ENCODE results near the gene HOXC4.

DNA sequence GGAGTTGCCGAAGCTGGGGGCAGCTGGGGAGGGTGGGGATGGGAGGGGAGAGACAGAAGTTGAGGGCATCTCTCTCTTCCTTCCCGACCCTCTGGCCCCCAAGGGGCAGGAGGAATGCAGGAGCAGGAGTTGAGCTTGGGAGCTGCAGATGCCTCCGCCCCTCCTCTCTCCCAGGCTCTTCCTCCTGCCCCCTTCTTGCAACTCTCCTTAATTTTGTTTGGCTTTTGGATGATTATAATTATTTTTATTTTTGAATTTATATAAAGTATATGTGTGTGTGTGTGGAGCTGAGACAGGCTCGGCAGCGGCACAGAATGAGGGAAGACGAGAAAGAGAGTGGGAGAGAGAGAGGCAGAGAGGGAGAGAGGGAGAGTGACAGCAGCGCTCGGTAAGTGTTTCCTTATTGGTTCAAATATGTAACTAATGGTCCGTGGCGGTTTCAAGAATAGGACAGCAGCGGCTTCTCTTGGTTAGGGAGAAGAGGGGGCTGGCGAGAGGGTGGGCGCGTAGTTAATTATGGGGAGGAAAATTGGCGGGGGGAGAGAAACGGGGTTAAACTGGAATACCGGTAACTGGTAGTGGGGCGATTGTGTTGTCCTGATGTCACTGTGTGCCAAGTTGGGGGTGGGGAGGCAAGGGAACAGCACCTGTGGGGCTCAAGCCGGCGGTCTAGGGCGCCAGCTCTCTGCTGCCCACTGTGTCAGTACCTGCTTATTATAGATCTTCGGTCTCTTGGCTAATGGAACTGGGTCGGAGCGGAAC, 36.4 kb upstream of the HOXC4 start:
- TF ChIP-seq, protein P1, sequence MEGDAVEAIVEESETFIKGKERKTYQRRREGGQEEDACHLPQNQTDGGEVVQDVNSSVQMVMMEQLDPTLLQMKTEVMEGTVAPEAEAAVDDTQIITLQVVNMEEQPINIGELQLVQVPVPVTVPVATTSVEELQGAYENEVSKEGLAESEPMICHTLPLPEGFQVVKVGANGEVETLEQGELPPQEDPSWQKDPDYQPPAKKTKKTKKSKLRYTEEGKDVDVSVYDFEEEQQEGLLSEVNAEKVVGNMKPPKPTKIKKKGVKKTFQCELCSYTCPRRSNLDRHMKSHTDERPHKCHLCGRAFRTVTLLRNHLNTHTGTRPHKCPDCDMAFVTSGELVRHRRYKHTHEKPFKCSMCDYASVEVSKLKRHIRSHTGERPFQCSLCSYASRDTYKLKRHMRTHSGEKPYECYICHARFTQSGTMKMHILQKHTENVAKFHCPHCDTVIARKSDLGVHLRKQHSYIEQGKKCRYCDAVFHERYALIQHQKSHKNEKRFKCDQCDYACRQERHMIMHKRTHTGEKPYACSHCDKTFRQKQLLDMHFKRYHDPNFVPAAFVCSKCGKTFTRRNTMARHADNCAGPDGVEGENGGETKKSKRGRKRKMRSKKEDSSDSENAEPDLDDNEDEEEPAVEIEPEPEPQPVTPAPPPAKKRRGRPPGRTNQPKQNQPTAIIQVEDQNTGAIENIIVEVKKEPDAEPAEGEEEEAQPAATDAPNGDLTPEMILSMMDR (IDR thresholded peaks at IDR 0.05; ENCODE audit: poor library complexity, severe bottlenecking): no peak
- TF ChIP-seq MXI1 (conservative IDR thresholded peaks at IDR 0.05; ENCODE audit: poor library complexity, severe bottlenecking) (no peak), EP300 (conservative IDR thresholded peaks at IDR 0.05; ENCODE audit: poor library complexity, severe bottlenecking) (no peak), RAD21 (conservative IDR thresholded peaks at IDR 0.05) (no peak), EZH2 (IDR thresholded peaks at IDR 0.05; ENCODE audit: borderline replicate concordance, insufficient read depth, low read length, poor library complexity, severe bottlenecking) (no peak)
